Smooth muscle cell of bladder (primary cell): ENCODE results near the gene ZNF23. TPM values are rescaled to one million over a fixed set of nuclear protein-coding genes. Genes with fewer than 3 reads are reported as not detected.

ENCODE experiments used
- total RNA-seq: library from RNA; depleted of rRNA; stranded (reverse); fragments of >200 nt; gene quantifications from 2 replicates; pipeline ENCODE4 v1.2.3, GENCODE V29; 2014

The ZNF23 gene
- 10.2 and 13.7 TPM in 2 replicates for total RNA-seq

GRCh38 chr16:71461686-71462648, at the start of gene ZNF23:
ZNF23 (minus strand) TSS chr16:71462247; CDS start chr16:71456796, 5,451 bp downstream.

DNA sequence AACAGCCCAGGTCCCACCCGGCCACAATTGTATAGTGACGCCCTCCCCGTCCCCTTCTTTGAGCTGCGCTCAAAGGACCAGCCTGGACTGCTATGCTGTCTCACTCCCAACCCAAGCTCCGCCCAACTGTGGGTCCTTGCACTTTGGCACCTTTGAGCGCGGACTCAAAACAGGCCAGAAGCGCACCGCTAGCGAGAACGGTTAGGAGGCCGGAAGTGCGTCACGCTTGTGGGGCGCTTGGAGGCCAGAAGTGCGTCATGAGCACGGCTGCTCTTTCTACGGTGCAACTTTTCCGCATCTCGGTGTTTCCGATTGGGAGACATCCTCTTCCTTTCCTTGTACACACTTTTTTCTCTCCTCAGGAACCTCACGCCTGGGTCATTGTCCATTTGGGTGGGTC, 27.1 kb upstream of the ZNF23 start, which contains the start of gene ZNF19:
TSS of gene ZNF19 (minus strand) at position 203 of the 400 bp plus-strand sequence. CDS start 7,210 bp downstream, outside the sequence.

GRCh38 chr16:71442051-71442440, 20.0 kb downstream of the ZNF23 start, which contains the start of gene TLE7:
TLE7 (minus strand) TSS chr16:71442054; CDS start chr16:71433324, 8,730 bp downstream.

Other genes with a start within 250 kb of the ZNF23 start
- 0.65 and 1.00 TPM in 2 replicates for gene HYDIN, start 231.5 kb downstream of the ZNF23 start, total RNA-seq
- 19.1 and 21.4 TPM in 2 replicates for gene CMTR2, start 172.8 kb downstream of the ZNF23 start, total RNA-seq
- gene CALB2, start 103.5 kb downstream of the ZNF23 start, total RNA-seq, result 0.28 and 0.92 TPM in 2 replicates
- not detected in 2 replicates for gene TLE7, start 20.2 kb downstream of the ZNF23 start, total RNA-seq
- gene ZNF19, start 27.1 kb upstream of the ZNF23 start, total RNA-seq, result 2.4 and 2.6 TPM in 2 replicates
- gene CHST4, start 64.2 kb upstream of the ZNF23 start, total RNA-seq, result not detected in 2 replicates
- gene TAT, start 114.8 kb upstream of the ZNF23 start, total RNA-seq, result not detected in 2 replicates
- not detected in 2 replicates for gene MARVELD3, start 163.9 kb upstream of the ZNF23 start, total RNA-seq